Smooth muscle cell (in vitro differentiated cells): ENCODE data around the gene RASAL2. TPM values are rescaled to one million over a fixed set of nuclear protein-coding genes. Genes with fewer than 3 reads are reported as not detected.
A peak's percentile ranks its signal among the peaks of the same experiment; 100 is the strongest.

Experiments used
- DNase-seq: peaks from one replicate; lab custom pipeline; 2025; ENCODE audit not compliant: unreplicated experiment; lab: John Stamatoyannopoulos, UW
- H2AFZ ChIP-seq: fragments of 200-600 bp; sonication (generic); 2 replicates; pipeline ENCODE4 v1.6.0; 2016; ENCODE audit warnings: antibody characterized with exemption, low read depth, mild to moderate bottlenecking
- H3F3A ChIP-seq: fragments of 200-600 bp; sonication (generic); 2 replicates; pipeline ENCODE4 v1.6.0; 2017; ENCODE audit warnings: antibody characterized with exemption, low read depth
- H3K27ac ChIP-seq: fragments of 200-600 bp; sonication (generic); 2 replicates; pipeline ENCODE4 v1.5.1; 2016; ENCODE audit warnings: low read depth, mild to moderate bottlenecking
- H3K27me3 ChIP-seq: fragments of 200-600 bp; sonication (generic); 2 replicates; pipeline ENCODE4 v1.6.1; 2016; ENCODE audit warnings: low read depth, mild to moderate bottlenecking
- H3K36me3 ChIP-seq: fragments of 200-600 bp; sonication (generic); 2 replicates; pipeline ENCODE4 v1.5.1; 2016; ENCODE audit warnings: low read depth
- H3K4me1 ChIP-seq: fragments of 200-600 bp; sonication (generic); 2 replicates; pipeline ENCODE4 v1.5.1; 2016; ENCODE audit warnings: low read depth
- H3K4me2 ChIP-seq: fragments of 200-600 bp; sonication (generic); 2 replicates; pipeline ENCODE4 v1.6.0; 2016; ENCODE audit warnings: mild to moderate bottlenecking
- H3K4me3 ChIP-seq: fragments of 200-600 bp; sonication (generic); 2 replicates; pipeline ENCODE4 v1.5.1; 2016; ENCODE audit warnings: mild to moderate bottlenecking
- H3K79me2 ChIP-seq: fragments of 200-600 bp; sonication (generic); 2 replicates; pipeline ENCODE4 v1.6.0; 2016; ENCODE audit warnings: low read depth, mild to moderate bottlenecking
- H3K9ac ChIP-seq: fragments of 200-600 bp; sonication (generic); 2 replicates; pipeline ENCODE4 v1.6.0; 2016; ENCODE audit warnings: low read depth
- H3K9me3 ChIP-seq: fragments of 200-600 bp; sonication (generic); replicated peaks from 2 replicates; pipeline ENCODE4 v1.5.1; 2016; ENCODE audit warnings: low read depth
- H4K20me1 ChIP-seq: fragments of 200-600 bp; sonication (generic); 2 replicates; pipeline ENCODE4 v1.6.0; 2016; ENCODE audit warnings: low read depth
- CTCF ChIP-seq: fragments of 200-600 bp; sonication (generic); IDR thresholded peaks from 2 replicates; pipeline ENCODE4 v1.5.1; 2017; ENCODE audit warnings: borderline replicate concordance, mild to moderate bottlenecking, antibody characterized with exemption; ENCODE audit not compliant: insufficient read depth, poor library complexity, severe bottlenecking
- WGBS: methylation state at CpG from one replicate; pipeline ENCODE4 v1.1.7; 2016; ENCODE audit warnings: low lambda C conversion rate; 5-methylcytosine and 5-hydroxymethylcytosine counted together
- polyA plus RNA-seq: library from polyadenylated mRNA; unstranded; fragments of >200 nt; fragmentation: Nextera tagmentation; extraction: Ambion mirVana; gene quantifications from 2 replicates; pipeline ENCODE4 v1.2.1, GENCODE V29; 2016
- total RNA-seq: library from RNA; depleted of rRNA; stranded (reverse); fragments of >200 nt; gene quantifications from 2 replicates; pipeline ENCODE4 v1.2.3, GENCODE V29; 2014

RASAL2 gene
- total and polyA plus RNA-seq, 2 experiments from 2014 or later = 4.3 to 17.6 TPM

GRCh38 chr1:178277793-178278530 is 184.1 kb downstream of the RASAL2 start:
- H3K27ac ChIP-seq = peak overlapping the region; percentile 70
- no peak overlapping the region for H3K4me3 ChIP-seq
- no peak for DNase-seq
- H3F3A ChIP-seq = peaks cover 42% of the 10 kb centered on the region
- no peaks in the 10 kb centered on the region for H4K20me1 ChIP-seq
- H3K4me2 ChIP-seq = peak overlapping the region; percentile 45
- H3K9me3 ChIP-seq = no peaks in the 10 kb centered on the region
- TF ChIP-seq CTCF = no peak
- peak overlapping the region; percentile 48 for H2AFZ ChIP-seq
- 71% methylated on average over 4 of the region's 4 CpGs for WGBS
- no peaks in the 10 kb centered on the region for H3K36me3 ChIP-seq
- H3K9ac ChIP-seq = peak overlapping the region; percentile 20
- peaks cover 41% of the 10 kb centered on the region for H3K4me1 ChIP-seq
- peaks cover 30% of the 10 kb centered on the region for H3K79me2 ChIP-seq
- H3K27me3 ChIP-seq = no peaks in the 10 kb centered on the region

- H2AFZ ChIP-seq = peak overlapping the region; percentile 16
- peaks cover 50% of the 10 kb centered on the region for H3F3A ChIP-seq
- peak overlapping the region; percentile 20 for H3K9ac ChIP-seq
- H3K4me1 ChIP-seq = peaks cover 46% of the 10 kb centered on the region
- DNase-seq = no peak
- H3K79me2 ChIP-seq = peaks cover 26% of the 10 kb centered on the region
- H3K9me3 ChIP-seq = no peaks in the 10 kb centered on the region
- H3K36me3 ChIP-seq = no peaks in the 10 kb centered on the region
- H3K27me3 ChIP-seq = no peaks in the 10 kb centered on the region
- H4K20me1 ChIP-seq = no peaks in the 10 kb centered on the region
- 81% methylated on average over 1 of the region's 1 CpG for WGBS
- peak overlapping the region; percentile 45 for H3K4me2 ChIP-seq
- no peak overlapping the region for H3K4me3 ChIP-seq
- H3K27ac ChIP-seq = peak overlapping the region; percentile 70
- no peak for TF ChIP-seq CTCF
Measured at GRCh38 chr1:178278916-178279686, 185.2 kb downstream of the RASAL2 start.

GRCh38 chr1:178282949-178283367 is 189.1 kb downstream of the RASAL2 start:
- H2AFZ ChIP-seq = no peak overlapping the region
- H3K4me1 ChIP-seq = peaks cover 32% of the 10 kb centered on the region
- peak overlapping the region; percentile 66 for H3K4me2 ChIP-seq
- H3K27me3 ChIP-seq = no peaks in the 10 kb centered on the region
- no peak overlapping the region for H3K4me3 ChIP-seq
- DNase-seq = no peak
- 14% methylated on average over 3 of the region's 3 CpGs for WGBS
- no peak overlapping the region for H3K9ac ChIP-seq
- no peaks in the 10 kb centered on the region for H3K36me3 ChIP-seq
- H3K9me3 ChIP-seq = no peaks in the 10 kb centered on the region
- H3F3A ChIP-seq = peaks cover 18% of the 10 kb centered on the region
- peak; percentile 51 for TF ChIP-seq CTCF
- H3K79me2 ChIP-seq = peaks cover 24% of the 10 kb centered on the region
- H4K20me1 ChIP-seq = no peaks in the 10 kb centered on the region
- H3K27ac ChIP-seq = peak overlapping the region; percentile 58
